HCT116 (cell line): Measurements from ENCODE around the gene FAF2. TPM values are rescaled to one million over a fixed set of nuclear protein-coding genes. Genes with fewer than 3 reads are reported as not detected.
A peak's percentile ranks its signal among the peaks of the same experiment; 100 is the strongest.

Experiments used
- ATAC-seq: fragments of 200-7000 bp; cut with Tn5 transposase; 2 replicates; pipeline ENCODE4 v1.9.1; 2020; ENCODE audit warnings: mild to moderate bottlenecking, moderate library complexity
- BruUV-seq: library from RNA; stranded (reverse); fragments of 400-500 nt; replicated peaks from 2 replicates; lab custom pipeline; 2021; lab: Mats Ljungman, UMichigan
- CTCF ChIA-PET: fragments of 300-600 bp; sonication (Branson Sonifier 250); formaldehyde crosslinking; loops from one replicate; lab custom pipeline; 2021; ENCODE audit warnings: antibody characterized with exemption; lab: Charles Lee
- POLR2A ChIA-PET: fragments of 300-600, 350-600 bp; sonication (Branson Sonifier 250); formaldehyde crosslinking; loops from one replicate; lab custom pipeline; 2021; ENCODE audit warnings: antibody characterized with exemption; lab: Charles Lee
- RAD21 ChIA-PET, 2 experiments: fragments of 300-600 bp; sonication (Branson Sonifier 250); formaldehyde crosslinking; loops; one replicate each; lab custom pipeline; 2023; ENCODE audit warnings: low total read pairs in 2 of 2; ENCODE audit not compliant: uncharacterized antibody in 2 of 2, unreplicated experiment in 2 of 2, low non-redundant PET in 1 of 2; lab: Charles Lee
- DNase-seq: peaks from one replicate; pipeline ENCODE4 v3.0.0-alpha.2; 2010; ENCODE audit warnings: low read depth, low spot score
- H2AFZ ChIP-seq: fragments of 200-600 bp; shearing (Covaris generic), sonication (generic); 2 replicates; pipeline ENCODE4 v1.6.1; 2017; ENCODE audit warnings: low read depth, mixed run types, mixed read lengths, antibody characterized with exemption, low read length; ENCODE audit not compliant: poor library complexity, severe bottlenecking
- H3K27ac ChIP-seq: 2 replicates; pipeline ENCODE4 v1.5.1; 2012; ENCODE audit warnings: low read depth, low read length
- H3K27me3 ChIP-seq: fragments of 200-600 bp; sonication (generic); 2 replicates; pipeline ENCODE4 v1.6.1; 2016; ENCODE audit warnings: mixed run types, low read length, mixed read lengths; ENCODE audit not compliant: insufficient read depth
- H3K36me3 ChIP-seq, 2 experiments: fragments of 200-500 bp in 1 of 2; fragments of 200-600 bp in 1 of 2; sonication (Bioruptor generic) in 1 of 2; sonication (generic) in 1 of 2; 2 replicates each; pipeline versions ENCODE4 v1.5.1 to v1.6.1; 2014 to 2016; ENCODE audit warnings: low read length in 2 of 2, inconsistent platforms in 1 of 2, mixed read lengths in 1 of 2, mixed run types in 1 of 2; ENCODE audit not compliant: insufficient read depth in 2 of 2, control insufficient read depth in 1 of 2
- H3K4me1 ChIP-seq, 2 experiments: fragments of 200-600 bp in 1 of 2; sonication (generic) in 1 of 2; 2 replicates each; pipeline versions ENCODE4 v1.5.1 to v1.6.1; 2012 to 2017; ENCODE audit warnings: low read length in 2 of 2, inconsistent platforms in 1 of 2, mild to moderate bottlenecking in 1 of 2, mixed read lengths in 1 of 2, mixed run types in 1 of 2, moderate library complexity in 1 of 2; ENCODE audit not compliant: insufficient read depth in 2 of 2, control insufficient read depth in 1 of 2
- H3K4me2 ChIP-seq: fragments of 200-600 bp; sonication (generic); 2 replicates; pipeline ENCODE4 v1.6.1; 2017; ENCODE audit warnings: mixed run types, low read length, mixed read lengths
- H3K4me3 ChIP-seq, 2 experiments: fragments of 200-600 bp in 1 of 2; sonication (generic) in 1 of 2; replicated peaks in 1 of 2; 2 replicates each; pipeline ENCODE4 v1.5.1; 2011 to 2016; ENCODE audit warnings: low read length in 2 of 2, control low read depth in 1 of 2, low read depth in 1 of 2, mild to moderate bottlenecking in 1 of 2, mixed read lengths in 1 of 2, mixed run types in 1 of 2
- H3K79me2 ChIP-seq: fragments of 200-600 bp; sonication (generic); 2 replicates; pipeline ENCODE4 v1.6.1; 2017; ENCODE audit warnings: mild to moderate bottlenecking, mixed run types, low read length, moderate library complexity, mixed read lengths; ENCODE audit not compliant: insufficient read depth
- H3K9ac ChIP-seq: fragments of 200-600 bp; sonication (generic); 2 replicates; pipeline ENCODE4 v1.6.1; 2016; ENCODE audit warnings: low read length, mixed read lengths
- H3K9me2 ChIP-seq: fragments of 200-600 bp; sonication (generic), shearing (Covaris generic); 2 replicates; pipeline ENCODE4 v1.6.1; 2017; ENCODE audit warnings: mixed run types, mild to moderate bottlenecking, moderate library complexity; ENCODE audit not compliant: insufficient read depth
- H3K9me3 ChIP-seq, 2 experiments: fragments of 200-500 bp in 1 of 2; fragments of 200-600 bp in 1 of 2; sonication (Bioruptor generic) in 1 of 2; sonication (generic) in 1 of 2; 2 replicates each; pipeline ENCODE4 v1.6.1; 2014 to 2017; ENCODE audit warnings: low read length in 2 of 2, mixed read lengths in 2 of 2, inconsistent platforms in 1 of 2, low read depth in 1 of 2, mild to moderate bottlenecking in 1 of 2, mixed run types in 1 of 2, moderate library complexity in 1 of 2; ENCODE audit not compliant: control insufficient read depth in 1 of 2, insufficient read depth in 1 of 2
- H4K20me1 ChIP-seq: fragments of 200-600 bp; sonication (generic), shearing (Covaris generic); 2 replicates; pipeline ENCODE4 v1.6.1; 2017; ENCODE audit warnings: mixed run types, mild to moderate bottlenecking, moderate library complexity; ENCODE audit not compliant: insufficient read depth
- CBX3 ChIP-seq: IDR thresholded peaks from 2 replicates; pipeline ENCODE4 v1.6.1; 2012; ENCODE audit warnings: low read depth
- CEBPB ChIP-seq: IDR thresholded peaks from 2 replicates; pipeline ENCODE4 v1.6.1; 2012; ENCODE audit warnings: low read depth
- FOSL1 ChIP-seq: IDR thresholded peaks from 2 replicates; pipeline ENCODE4 v1.6.1; 2012; ENCODE audit warnings: low read depth
- POLR2AphosphoS5 ChIP-seq: IDR thresholded peaks from 2 replicates; pipeline ENCODE4 v1.6.1; 2011; ENCODE audit warnings: mild to moderate bottlenecking, low read depth, low read length, moderate library complexity
- RAD21 ChIP-seq: IDR thresholded peaks from 2 replicates; pipeline ENCODE4 v1.6.1; 2012; ENCODE audit warnings: low read depth, mild to moderate bottlenecking
- SP1 ChIP-seq: IDR thresholded peaks from 2 replicates; pipeline ENCODE4 v1.6.1; 2012; ENCODE audit warnings: low read depth
- intact Hi-C: fragments of 100-400 bp; cut with micrococcal nuclease; formaldehyde crosslinking; loops from 2 replicates; pipeline ENCODE4 v1.10.0; 2022
- total RNA-seq: library from RNA; stranded (reverse); gene quantifications from one replicate; pipeline ENCODE4 v1.2.1, GENCODE V29; 2021; ENCODE audit not compliant: unreplicated experiment

FAF2 gene
- total RNA-seq, 1 experiment from 2014 or later, result 51.9 TPM

DNA sequence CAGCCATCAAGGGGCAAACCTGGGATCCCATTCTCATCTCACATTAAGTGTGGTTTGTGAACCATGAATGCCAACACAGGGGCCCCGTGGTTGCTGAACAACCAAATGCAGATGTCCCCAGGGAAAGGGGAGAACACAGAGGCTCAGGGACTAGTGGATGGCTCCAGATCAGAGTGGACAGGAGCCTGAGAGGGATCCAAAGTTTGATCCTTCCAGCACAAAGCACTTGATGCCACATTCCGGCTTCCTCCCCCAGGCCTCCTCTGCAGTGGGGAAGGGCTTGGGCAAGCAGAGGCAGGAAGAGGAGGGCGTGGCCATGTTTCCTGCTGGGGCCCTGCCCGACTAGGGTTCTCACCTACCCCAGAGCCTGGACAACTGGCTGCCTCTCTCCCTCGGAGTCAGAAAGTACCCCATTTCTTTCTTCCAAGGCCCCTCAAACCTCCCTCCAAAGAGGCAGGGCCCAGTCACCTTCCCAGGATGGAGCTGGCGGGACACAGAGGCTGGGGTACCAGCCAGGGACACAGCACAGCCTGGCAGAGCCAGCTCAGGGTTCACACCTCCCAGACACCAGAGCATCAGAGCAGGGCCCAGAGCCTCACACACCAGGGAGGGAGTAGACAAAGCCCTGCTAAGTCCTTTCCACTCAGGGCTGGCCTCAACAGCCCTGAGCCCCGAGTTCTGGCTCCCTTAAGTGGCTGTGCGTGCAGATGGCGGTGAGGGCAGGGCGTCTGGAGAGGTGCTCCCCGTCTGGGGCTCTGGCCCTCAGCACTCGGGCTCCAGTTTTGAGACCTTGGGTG lies 93.4 kb downstream of the FAF2 start:
- Histone ChIP-seq H3K36me3 (no peaks in the 10 kb centered on the region), H3K9ac (peak overlapping the region; percentile 90), H3K9me3 (no peaks in the 10 kb centered on the region), H2AFZ (no peak overlapping the region), H4K20me1 (no peaks in the 10 kb centered on the region), H3K79me2 (peaks cover 2% of the 10 kb centered on the region; the same call in 1 of the 2 replicates), H3K9me2 (no peaks in the 10 kb centered on the region), H3K4me3 (peak overlapping the region; percentile 65 to 89; a peak in 3 of 4 replicates), H3K4me2 (peak overlapping the region; percentile 99), H3K27ac (peak overlapping the region; percentile 92), H3K4me1 (peaks cover 39 to 61% of the 10 kb centered on the region in 2 experiments), H3K27me3 (no peaks in the 10 kb centered on the region)
- ATAC-seq (no peak), DNase-seq (no peak)
- ChIA-PET POLR2A (no interaction called here), RAD21 (no interaction called here), CTCF (no interaction called here)
- no TSS peak for BruUV-seq
- TF ChIP-seq POLR2AphosphoS5 (peak; percentile 34), RAD21 (no peak), FOSL1 (no peak)
- intact Hi-C loops, result loop anchor here (5.0 kb wide), 1 partner anchor 729 kb away; no protein-coding TSS in a partner anchor

DNA sequence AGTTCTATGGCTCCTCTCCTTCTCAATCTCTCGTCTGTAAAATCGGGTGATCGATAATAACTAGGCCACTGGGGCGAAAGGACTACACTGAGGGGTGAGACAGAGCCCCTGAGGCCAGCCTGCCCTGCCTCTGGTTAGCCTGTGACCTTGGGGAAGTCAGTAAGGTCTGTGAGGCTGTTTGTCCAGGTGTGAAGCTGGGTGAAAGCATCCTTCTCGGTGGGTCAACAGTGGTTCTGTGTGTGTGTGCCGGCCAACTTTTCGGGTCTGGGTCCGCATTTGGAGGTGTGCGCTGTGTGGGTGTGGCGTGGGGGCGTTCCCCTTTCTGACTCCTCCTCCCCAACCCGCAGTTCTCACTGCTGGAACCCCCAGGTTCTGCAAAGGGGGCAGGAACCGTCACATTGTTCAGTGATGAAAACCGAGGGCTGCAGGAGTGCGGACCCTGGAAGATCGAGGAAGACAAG lies 94.0 kb downstream of the FAF2 start:
- Histone ChIP-seq H3K79me2 (no peaks in the 10 kb centered on the region), H3K4me1 (peaks cover 39 to 64% of the 10 kb centered on the region in 2 experiments), H3K36me3 (no peaks in the 10 kb centered on the region), H3K27me3 (no peaks in the 10 kb centered on the region), H4K20me1 (no peaks in the 10 kb centered on the region), H2AFZ (no peak overlapping the region), H3K4me3 (peak overlapping the region; percentile 65 to 89), H3K9ac (peak overlapping the region; percentile 90), H3K4me2 (peak overlapping the region; percentile 99), H3K27ac (peak overlapping the region; percentile 92), H3K9me2 (no peaks in the 10 kb centered on the region), H3K9me3 (no peaks in the 10 kb centered on the region)
- intact Hi-C loops, result loop anchor here (5.0 kb wide), 1 partner anchor 730 kb away; no protein-coding TSS in a partner anchor
- TSS peak; percentile 18 for BruUV-seq
- ChIA-PET RAD21 (no interaction called here), POLR2A (interaction anchor here (0.5 kb wide), 1 partner anchor 285 kb away, joined by 3 read pairs; no protein-coding TSS in a partner anchor), CTCF (interaction anchor here (1.0 kb wide), 1 partner anchor 126 kb away, joined by 4 read pairs; the partner anchor contains the start of gene CLTB)
- DNase-seq, result no peak
- ATAC-seq, result no peak
- TF ChIP-seq CEBPB (no peak), CBX3 (no peak), SP1 (no peak), POLR2AphosphoS5 (peak; percentile 59)
